Stimulated activated CD8-positive, alpha-beta memory T cell treated with anti-CD3 and anti-CD28 coated beads, Interleukin-4, amount 100 ng/mL, for 4 hours (primary cell): Measurements from ENCODE around the gene CLPX.
"Not testable (repeated sequence)": the region's sequence is repeated elsewhere in the genome, so short reads cannot be mapped to it uniquely, and the experiment has no call there.

Experiments
- DNase-seq, 2 donors: peaks; one replicate each; pipeline ENCODE4 v3.0.0-alpha.2; 2020; ENCODE audit warnings: low read depth in 2 of 2, low spot score in 1 of 2

The CLPX gene

DNA sequence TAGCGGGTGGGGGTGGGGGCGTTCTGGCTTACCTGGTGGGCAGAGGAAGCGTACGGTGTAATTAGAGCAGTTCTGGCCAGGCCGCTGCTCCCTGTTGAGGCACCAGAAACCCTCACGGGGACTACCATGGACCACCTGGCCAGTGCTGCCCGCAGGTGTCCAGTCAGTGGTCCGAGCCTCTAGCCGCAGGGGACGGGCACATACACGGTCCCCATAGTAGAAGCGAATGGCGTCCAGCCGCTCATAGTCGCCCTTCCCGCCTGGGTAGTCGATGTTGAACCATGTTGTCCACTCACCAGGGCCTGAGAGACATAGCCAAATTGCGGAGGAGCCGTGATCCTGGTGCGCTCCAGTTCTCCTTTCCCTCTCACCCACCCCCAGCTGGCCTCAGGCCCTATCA, 21.6 kb upstream of the CLPX start:
- no peak for DNase-seq

DNA sequence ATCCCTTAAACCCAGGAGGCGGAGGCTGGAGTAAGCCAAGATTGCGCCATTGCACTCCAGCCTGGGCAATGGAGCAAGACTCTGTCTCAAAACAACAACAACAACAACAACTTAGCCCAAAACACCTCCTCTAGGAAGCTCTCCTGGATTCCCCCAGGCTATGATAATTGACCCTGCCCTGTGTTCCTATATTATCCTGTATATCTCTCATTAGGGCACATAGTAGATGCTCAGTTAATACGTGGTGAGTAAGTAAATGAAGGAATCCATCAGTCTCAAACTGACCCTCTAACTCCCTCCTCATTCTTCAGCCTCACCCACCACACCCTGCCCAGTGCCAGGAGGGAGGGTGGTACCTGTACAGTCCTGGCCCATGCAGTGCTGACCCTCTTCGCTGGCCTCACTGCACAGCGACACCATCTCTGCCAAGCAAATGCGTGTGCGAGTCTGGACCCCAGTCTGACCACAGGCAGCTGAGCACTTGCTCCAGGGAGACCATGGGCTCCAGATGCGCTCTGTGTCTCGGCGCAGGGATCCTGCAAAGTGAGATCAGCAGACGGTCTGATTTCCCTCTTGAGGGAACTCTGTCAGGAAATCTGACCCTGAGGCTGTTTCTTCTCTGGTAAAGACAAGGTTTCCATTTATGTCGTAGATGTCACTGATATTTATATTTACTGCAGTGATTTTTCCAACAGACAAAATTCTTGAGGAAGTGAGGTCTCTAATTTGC, 20.0 kb upstream of the CLPX start:
- DNase-seq = no peak

DNA sequence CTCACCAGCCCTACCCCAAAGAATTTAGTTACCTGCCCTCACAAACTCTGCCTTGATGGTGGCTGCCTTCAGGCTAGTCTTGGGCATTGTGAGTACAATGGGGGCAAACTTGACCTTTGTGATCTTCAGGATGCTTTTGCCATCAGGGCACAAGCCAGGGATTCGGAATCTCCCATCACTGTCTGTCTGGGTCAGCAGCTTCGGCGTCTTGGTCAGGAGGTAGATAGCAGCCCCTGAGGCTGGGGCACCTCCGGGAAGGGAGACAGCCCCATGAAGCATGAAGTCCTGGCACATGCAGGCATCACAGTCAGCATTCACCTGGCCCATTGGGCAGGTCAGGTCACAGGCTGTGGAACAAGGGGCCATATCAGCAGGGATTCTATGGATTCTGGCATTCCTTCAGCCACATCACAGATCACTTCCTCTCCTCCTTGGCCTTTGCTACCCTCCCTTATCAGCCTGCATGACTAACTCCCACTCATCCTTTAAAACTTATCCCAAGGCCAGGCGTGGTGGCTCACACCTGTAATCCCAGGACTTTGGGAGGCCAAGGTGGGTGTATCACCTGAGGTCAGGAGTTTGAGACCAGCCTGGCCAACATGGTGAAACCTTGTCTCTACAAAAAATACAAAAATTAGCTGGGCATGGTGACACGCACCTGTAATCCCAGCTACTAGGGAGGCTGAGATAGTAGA, 19.2 kb upstream of the CLPX start:
- no peak for DNase-seq

DNA sequence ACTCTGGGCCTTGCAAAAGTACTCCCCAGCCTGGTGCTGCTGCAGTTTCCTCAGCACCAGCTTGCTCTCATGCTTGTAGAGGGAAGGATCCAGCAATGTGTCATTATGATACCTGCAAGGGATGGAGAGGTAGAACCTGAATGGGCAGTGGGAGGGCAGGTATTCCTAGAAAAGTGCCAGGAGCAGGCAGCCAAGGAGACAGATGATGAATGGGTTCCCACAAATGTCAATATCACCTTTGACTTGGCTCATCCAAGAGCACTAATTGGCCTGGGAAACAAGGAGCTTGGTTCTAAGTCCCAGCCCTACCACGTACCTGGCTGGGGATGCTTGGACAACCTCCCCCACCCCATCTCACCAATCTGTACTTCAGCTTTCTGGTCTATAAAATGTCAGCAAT, 16.8 kb upstream of the CLPX start:
- DNase-seq = no peak

DNA sequence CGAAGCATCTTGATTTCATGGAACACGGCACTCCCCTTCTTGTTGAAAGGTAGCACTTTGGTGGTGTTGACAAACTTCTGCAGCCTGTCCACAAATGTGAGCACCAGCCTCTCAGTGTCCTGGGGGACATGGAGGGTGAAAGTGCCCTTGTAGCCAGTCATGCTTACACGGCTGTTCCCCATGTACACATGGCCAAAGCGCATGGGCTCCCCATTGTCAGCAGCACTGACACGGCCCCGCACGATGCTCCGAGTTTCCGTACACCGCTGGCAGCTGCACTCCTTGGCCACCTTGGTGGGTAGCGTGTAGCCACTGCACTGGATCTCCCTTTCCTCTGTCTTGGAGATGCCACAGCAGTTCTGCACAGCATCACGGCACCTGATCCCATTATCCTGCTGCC, 13.4 kb upstream of the CLPX start:
- DNase-seq = no peak

DNA sequence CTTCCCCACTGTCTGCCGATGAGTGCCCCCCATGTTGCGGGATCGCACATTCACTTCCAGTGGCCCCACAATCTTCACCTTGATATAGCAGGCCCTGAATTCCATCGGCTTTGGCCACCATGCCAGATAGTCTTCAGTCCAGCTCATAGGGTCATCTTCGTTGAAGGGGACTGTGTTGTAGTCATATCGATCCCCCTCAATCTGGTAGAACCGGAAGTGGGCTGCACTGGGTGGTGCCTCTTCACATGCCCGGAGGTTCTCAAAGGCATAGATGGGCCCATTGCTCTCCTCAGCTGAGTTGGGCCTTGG, 12.1 kb upstream of the CLPX start:
- DNase-seq = no peak

DNA sequence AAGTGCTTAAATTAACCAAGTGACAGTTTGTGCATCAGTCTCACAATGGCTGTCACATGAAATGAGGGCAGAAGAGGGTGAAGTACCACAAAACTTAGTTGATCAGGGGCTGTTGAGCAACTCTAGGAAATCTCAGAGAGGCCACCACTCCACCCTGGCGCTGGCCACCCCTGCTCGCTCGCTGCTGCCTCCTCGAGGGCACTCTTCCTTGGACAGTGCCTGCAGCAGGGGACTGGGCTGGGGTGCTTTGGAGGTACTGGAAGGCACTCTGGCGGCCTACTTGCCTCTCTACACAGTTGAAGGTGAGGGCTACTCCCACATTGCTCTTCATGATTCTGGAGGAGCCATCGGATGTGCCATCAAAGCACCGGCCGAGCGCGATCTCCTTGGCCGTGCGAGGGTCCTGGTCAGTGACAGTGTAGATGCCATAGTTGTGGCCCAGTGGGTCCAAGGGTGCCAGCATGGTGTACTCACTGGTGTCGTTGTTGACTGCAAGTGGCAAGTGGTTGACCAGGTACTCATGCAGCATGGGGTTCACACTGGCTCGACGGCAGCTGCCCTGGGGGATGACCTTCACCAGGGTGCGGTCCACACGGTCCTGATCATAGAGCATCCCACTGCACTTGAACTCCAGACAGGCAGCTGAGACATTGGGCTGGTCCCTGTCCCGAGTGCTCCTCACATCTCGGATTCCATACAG, 11.6 kb upstream of the CLPX start:
- no peak for DNase-seq

DNA sequence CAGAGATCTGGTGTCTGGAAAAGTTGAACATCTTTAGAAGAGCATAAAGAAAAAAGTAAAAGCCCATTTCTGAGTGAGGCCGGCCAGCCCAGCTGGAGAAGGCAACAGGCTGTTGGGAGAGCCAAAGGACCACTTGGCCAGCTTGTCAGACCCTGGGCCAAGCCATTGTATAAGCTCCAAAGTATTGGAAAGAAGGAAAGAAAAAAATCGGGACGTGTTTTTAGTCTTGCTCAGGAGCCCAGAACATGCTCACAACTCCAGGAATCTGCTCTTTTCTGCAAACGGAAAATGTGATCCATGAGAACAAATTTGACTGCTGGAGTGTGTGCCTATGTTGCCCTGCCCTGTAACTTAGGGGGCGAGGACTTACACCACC, 10.4 kb upstream of the CLPX start:
- DNase-seq = no peak

DNA sequence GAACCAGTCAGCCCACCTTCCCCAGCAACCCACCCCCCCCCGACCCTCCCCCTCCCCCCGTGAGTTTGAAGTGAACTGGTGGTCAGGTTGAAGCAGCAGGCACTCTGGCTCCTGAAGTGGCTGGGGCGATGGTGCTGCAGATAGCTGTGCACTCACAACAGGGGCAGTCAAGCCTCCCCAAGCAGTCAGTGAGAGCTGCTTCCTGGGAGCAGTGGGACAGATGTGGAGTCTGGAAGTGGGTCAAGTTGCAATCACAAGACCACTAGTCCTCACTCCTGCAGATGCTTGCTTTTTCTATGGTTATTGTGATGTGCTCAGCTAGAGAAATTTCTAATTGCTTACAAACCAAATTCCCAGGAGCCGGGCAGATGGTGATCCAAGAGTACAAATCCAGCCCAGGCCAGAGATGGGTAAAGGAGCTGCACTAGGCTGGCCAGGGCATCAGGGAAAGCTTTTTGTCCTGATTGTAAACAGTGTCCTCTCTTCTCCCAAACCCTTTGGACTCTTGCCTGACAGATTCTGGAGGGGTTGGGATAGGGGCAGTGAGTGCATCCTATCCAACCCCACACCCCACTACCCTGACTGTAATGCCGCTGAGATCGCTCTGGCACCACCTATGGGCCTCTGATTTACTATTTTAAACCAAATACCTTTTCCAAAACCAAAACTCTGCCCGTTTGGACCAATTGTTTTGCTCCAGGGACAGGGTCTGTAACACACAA, 9.8 kb upstream of the CLPX start:
- DNase-seq = no peak

DNA sequence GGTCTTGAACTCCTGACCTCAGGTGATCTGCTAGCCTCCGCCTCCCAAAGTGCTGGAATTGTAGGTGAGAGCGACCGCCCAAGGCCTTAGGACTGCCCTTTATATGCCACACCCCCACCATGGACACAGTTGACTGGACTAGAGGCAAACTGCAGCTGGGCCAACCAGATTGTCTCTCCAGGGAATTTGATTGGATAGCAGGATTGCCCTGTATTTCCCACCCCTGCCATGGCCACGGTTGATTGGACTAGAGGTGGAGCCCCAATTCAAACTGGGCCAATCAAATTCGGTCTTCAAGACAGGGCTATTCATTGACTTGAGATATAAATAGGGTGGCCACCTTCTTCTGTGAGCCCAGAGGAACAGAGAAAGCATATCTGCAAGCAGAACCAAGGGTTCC, 6.9 kb upstream of the CLPX start:
- no peak for DNase-seq

DNA sequence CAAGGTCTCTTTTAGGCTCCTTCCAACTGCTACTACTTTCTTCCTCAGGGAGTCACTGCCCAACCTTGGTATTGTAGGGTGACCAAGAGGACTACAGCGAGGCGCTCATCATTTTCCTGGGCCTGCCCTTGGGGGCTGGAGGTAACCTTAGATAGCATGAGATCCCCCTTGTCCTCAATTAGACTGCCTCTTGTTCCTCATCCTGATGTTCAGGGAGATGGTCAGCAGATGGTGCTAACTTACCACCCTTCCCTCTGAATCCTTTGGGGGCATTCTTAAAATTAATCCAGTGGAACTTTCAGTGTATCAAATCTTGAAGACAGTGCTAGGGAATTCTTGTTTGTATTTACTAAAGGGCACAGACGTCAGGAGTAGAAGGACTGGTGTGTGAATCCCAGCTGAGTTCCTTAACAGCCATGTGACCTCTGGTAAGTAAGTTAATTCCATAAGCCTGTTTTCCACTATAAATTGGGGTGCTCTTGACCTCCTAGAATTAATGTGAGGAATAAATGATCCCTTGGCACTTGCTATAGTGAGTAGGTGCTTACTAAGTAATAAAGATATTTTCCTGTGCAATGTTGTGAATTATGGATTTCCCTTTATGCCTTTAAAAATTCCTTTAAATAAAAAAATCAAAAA, 4.1 kb upstream of the CLPX start:
- DNase-seq = no peak

DNA sequence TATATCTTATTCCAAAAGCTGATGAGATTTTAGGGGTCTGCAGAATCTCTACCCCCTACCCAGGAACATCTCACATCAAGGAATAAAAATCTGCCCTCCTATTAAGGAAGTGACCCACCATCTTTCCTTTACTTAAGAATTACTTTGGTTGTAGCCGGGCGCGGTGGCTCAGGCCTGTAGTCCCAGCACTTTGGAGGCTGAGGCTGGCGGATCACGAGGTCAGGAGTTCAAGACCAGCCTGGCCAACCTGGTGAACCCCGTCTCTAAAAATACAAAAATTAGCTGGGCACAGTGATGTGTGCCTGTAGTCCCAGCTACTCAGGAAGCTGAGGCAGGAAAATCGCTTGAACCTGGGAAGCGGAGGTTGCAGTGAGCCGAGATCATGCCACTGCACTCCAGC, 3.3 kb upstream of the CLPX start:
- DNase-seq = not testable (repeated sequence)

DNA sequence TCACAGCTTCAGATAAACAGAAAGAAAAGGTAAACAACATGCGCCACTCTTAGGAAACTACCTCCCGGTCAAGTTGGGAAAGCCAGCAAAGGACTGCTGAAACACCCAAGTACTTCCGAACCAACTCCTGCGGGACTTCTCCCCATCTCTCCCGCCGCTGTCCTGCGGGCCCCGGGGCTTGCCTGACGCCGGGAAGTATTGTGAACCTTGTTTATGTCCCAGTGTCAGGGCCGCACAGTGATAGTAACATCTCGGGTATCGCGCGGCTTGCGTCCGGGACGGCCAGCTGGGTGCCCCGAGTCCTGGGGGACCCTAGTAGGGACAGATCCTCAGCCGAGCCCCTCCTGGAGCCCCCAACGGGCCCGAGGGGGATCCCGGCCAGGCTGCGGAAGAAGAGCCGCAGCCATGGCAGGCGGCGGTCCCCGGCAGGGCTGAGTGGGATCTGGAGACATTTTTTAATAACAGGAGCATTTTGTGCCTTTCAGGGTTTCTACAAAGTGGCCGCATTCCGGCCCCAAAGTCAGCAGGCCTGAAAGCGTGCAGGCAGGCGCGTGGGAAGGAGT, 756 bp downstream of the CLPX start:
- peak in 1 of 2 donors; percentile 1 for DNase-seq

DNA sequence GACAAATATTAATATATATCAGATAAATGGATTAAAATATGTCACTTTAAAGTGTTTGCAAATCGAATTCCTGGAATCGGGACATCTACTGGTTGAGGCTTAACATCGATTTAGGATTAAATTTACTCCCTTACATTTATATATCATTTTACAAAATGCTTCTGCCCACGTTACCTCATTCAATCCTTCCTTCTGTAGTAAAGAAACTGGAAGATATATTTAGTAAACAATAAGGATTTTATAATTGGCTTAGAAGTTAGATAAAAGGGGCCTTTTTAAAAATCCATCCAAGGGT, 1.3 kb downstream of the CLPX start:
- DNase-seq = no peak

DNA sequence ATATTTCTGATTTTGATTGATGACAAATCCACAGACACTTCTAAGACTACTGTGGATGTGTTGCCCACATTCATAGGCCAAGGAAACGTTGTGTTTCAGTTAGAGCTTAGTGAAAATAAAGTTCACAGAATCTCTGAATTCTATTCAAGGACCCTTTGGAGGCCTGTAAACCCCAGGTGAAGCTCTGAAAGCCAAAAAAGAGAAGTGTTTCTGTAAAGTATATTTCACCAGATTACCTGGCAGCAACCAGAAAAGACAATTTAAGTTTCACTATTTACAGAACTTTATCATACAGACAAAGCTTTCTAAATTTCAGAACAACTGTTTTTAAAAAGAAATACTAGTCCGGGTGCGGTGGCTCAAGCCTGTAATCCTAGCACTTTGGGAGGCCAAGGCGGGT, 2.6 kb downstream of the CLPX start:
- no peak for DNase-seq

DNA sequence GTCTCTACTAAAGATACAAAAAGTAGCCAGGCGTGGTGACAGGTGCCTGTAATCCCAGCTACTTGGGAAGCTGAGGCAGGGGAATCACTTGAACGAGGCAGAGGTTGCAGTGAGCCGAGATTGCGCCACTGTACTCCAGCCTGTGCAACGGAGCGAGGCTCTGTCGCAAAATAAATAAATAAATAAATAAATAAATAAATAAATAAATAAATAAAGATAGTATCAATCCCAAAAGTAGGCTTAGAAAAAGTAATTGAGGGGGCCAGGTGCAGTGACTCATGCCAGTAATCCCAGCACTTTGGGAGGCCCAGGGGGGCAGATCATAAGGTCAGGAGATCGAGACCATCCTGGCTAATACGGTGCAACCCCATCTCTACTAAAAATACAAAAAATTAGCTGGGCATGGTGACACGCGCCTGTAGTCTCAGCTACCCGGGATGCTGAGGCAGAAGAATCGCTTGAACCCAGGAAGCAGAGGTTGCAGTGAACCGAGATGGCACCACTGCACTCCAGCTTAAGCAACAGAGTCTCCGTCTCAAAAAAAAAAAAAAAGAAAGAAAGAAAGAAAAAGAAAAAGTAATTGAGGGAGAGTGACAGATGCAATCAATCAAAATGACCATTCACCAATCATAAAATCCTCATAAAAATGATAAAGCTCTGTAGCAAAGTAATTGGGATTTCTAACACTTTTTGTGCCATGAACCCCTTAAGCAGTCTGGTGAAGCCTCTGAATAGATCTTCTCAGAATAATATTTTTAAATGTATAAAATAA, 3.4 kb downstream of the CLPX start:
- DNase-seq = not testable (repeated sequence)

DNA sequence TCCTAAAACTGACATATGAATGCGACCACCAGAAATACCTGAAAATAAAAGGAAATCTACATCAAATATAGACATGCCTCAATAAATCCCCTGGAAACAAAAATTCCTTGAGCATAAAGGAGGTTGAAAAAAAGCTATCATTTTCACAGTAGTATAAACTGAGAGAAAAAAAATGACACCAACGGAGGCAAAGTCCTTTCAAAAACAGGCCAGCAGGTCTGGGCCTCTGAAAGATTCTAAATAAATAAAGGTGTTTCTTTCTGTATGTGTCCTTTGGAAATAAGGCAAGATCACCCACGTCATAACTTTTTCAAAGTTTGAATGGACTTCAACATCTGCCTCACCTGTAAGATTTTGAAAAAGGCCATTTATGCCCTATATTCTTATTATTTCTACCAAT, 5.0 kb downstream of the CLPX start:
- no peak for DNase-seq

DNA sequence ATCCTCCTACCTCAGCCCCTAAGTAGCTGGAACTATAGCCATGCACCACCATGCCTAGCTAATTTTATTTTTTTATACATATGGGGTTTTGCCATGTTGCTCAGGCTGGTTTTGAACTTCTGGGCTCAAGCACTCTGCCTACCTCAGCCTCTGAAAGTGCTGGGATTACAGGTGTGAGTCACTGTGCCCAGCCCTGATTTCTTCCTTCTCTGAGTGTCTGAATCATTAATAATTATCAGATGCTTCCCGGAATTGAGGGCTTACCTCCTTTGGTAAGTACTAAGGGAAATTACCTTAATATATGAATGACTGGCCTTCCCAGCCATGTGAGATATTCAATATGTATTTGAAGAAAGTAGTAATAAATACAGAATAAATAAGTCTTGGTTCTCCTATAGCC, 7.2 kb downstream of the CLPX start:
- DNase-seq = no peak

DNA sequence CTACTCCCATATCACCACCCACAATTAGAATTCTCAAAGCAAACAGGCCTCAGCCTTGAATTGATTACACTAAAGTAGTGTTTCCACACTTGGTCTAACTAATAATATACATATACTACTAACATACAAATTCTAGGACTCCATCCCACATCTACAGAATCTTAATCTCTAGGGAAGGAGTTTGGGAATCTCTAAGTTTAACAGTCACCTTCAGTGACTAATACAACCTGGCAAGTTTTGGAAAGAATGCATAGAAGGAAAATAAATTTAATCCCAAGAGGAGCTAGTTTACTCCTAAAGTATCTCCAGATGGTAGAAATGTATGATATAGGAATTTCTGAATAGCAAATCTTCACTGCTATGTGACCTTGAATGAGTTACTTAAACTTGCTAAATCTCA, 9.1 kb downstream of the CLPX start:
- DNase-seq = no peak

DNA sequence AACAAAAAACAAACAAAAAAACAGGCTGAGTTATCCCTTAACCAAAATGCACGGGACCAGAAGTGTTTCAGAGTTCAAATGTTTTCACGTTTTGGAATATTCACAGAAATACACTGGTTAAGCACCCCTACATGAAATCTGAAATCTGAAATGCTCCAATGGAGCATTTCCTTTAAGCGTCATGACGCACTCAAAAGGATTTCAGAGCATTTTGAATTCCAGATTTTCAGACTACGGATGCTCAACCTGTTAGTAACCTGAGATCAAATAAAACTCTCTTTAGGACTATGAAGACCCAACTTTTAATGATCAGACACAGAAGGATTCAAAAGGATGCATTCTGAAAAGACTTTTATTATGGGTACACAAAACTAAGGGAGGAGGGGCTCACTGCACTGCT, 9.6 kb downstream of the CLPX start:
- no peak for DNase-seq

DNA sequence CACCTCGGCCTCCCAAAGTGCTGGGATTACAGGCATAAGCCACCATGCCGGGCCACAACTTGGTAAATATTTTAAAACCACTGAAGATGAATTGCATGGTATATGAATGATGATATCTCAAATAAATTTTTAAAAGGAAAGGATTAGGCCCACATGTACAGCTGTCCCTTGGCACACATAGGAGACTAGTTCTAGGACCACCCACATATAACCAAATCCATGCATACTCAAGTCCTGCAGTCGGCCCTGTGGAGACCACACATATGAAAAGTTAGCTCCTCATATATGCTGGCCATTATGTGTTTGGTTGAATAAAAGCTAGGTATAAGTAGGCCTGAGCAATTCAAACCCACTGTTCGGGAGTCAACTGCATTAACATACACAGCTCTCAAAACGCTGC, 10.6 kb downstream of the CLPX start:
- no peak for DNase-seq
